GM21367 (cell line): ENCODE results near the gene NPAS3.

Experiments
- ATAC-seq: cut with Tn5 transposase; IDR thresholded peaks from one replicate; pipeline ENCODE4 v1.9.1; 2021; ENCODE audit not compliant: unreplicated experiment

The NPAS3 gene

GRCh38 chr14:33009673-33010072, 71.0 kb downstream of the NPAS3 start:
- no peak for ATAC-seq

GRCh38 chr14:33010495-33010894, 71.8 kb downstream of the NPAS3 start:
- ATAC-seq = no peak

GRCh38 chr14:33014710-33015109, 76.0 kb downstream of the NPAS3 start:
- no peak for ATAC-seq

- no peak for ATAC-seq
These were observed 77.9 kb downstream of the NPAS3 start for GRCh38 chr14:33016613-33017012.

DNA sequence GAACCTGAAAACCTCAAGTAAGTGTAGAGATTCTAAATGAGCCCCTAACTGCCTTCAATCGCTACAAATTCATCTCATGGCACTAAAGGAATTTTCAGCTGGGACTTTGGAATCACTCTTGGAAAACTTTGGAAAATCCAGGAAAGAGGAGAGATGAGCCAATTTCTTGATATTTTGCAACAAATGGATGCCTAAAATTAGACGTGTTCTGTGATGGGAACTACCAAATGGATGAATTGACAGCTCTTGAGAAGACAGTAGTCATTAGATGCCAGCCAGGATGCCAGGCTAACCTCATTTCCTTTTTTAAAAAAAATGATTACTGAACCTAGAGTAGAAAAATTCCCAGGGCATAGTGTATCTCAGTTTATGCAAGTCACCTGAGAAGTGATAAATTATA, 78.3 kb downstream of the NPAS3 start:
- ATAC-seq = no peak

- no peak for ATAC-seq
These were observed 80.7 kb downstream of the NPAS3 start for GRCh38 chr14:33019346-33019745.

DNA sequence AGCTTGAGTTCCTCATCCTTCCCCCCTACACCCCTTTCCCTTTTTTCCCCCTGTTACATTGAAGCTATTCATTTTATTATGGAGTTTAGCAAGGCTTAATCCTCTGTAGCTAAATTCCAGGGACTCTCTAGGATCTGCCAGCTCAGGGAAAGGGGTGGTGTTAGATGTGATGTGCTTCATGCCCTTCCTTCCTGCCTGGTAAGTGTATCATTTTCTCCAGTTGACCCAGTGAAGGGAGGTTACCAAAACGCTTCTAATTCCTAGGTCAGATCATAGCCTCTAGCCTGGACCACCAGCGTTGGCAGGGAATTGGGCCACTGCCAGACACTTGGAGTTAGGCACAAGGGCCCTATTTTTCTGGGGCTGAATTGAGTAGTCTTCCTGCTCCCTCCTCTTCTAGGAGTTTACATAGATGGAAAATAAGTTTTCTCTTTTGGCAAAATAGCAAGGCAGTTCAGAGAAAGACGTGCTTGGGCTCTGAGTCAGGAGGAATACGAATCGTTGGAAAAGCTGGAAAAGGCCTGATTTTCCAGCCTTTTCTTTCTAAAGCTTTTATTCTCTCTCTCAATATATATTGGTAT, 88.3 kb downstream of the NPAS3 start:
- no peak for ATAC-seq

DNA sequence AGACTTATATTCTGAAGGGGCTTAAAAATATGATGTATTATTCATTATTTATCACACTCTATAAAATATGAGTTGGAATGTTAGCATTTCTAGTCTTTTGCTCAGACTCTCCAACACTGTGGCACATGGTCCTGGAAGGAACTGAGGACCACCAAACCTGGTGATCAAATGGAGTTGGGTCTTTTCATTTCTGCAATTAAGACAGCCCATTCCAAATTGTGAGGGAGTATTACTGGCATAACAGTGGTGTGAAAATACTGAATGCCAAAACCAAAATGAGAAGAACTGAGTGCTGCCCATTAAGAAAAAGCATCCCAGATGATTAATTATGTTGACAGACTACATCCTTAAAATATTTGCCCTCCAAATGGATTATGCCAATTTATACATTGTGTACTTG, 90.8 kb downstream of the NPAS3 start:
- no peak for ATAC-seq

DNA sequence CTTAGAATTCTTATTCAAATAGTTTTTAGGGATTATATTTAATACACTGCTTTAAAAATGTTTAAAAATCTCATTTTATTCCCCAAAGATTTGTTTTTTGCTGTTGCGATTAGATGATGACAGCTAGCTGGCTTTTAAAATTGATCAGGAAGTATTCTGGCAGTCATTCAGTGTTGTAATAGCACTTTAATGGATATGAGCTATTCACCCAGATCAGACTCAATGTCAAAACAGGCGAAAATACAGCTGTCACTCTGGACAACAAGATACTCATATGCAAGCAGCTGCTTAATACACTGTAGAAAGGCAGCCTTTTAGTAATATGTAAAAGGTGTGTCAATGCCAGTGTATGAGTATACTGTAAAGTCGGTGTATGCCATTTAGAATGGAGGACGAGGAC, 91.7 kb downstream of the NPAS3 start:
- ATAC-seq = no peak

DNA sequence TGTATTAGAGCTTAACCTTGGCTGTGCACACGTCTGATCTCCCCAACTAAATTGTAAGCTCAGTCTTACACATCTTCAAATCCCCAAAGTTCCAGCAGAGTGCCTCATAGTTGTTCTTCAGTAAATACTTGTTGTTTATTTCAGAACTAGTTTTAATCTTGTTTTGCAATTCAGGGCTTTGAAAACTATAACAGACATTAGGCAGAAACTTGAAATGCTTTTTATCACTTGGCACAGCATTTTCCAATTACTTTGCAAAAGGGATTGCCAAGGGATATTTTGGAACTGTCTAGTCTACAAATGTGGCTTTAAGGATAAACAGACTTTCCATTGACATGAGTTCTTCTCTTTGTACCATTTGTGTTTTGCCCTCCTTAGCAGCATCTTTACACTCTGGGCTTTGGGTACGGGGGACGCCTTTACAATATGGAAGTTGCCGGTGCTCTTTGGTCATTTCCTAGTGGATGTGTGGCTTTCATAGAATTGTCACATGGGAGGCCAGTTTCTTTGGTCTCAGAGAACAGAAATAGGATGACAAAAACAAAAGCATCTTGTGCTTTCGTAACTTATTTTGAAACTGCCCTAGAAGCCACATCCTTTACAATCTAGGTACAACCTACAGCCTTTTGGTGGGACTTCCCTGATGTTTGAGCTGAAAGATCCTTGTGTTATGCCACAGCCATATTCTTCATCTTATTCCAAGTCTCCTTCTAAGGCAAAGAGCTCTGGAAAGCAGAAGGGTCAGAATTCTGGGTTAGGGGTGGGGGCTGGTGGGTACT, 96.9 kb downstream of the NPAS3 start:
- no peak for ATAC-seq

GRCh38 chr14:33039311-33039710, 100.6 kb downstream of the NPAS3 start:
- ATAC-seq = no peak

GRCh38 chr14:33040372-33041140, 101.9 kb downstream of the NPAS3 start:
- ATAC-seq = no peak

DNA sequence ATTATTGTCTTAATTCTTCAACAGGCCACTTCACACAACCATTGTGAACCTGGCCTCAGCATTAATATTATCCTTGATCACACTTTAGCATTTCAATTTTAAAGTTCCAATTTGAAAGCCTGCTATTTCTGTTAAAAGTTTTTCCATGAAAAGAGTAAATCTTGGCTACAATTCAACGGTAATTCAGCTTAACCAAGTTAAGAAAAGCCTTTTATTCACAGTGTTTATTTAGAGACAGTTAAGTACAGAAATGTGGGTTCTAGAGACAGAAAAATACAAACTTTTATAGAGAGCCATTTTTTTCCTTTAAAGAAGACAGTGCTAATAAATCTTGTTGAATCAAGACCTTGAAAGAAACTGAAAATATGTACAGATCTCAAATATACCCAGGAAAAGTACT, 103.9 kb downstream of the NPAS3 start:
- no peak for ATAC-seq

- ATAC-seq = no peak
These were observed 107.1 kb downstream of the NPAS3 start for GRCh38 chr14:33045760-33046159.

GRCh38 chr14:33052943-33053342, 114.3 kb downstream of the NPAS3 start:
- no peak for ATAC-seq

GRCh38 chr14:33056213-33056612, 117.5 kb downstream of the NPAS3 start:
- ATAC-seq = no peak

GRCh38 chr14:33057585-33057984, 118.9 kb downstream of the NPAS3 start:
- ATAC-seq = no peak

DNA sequence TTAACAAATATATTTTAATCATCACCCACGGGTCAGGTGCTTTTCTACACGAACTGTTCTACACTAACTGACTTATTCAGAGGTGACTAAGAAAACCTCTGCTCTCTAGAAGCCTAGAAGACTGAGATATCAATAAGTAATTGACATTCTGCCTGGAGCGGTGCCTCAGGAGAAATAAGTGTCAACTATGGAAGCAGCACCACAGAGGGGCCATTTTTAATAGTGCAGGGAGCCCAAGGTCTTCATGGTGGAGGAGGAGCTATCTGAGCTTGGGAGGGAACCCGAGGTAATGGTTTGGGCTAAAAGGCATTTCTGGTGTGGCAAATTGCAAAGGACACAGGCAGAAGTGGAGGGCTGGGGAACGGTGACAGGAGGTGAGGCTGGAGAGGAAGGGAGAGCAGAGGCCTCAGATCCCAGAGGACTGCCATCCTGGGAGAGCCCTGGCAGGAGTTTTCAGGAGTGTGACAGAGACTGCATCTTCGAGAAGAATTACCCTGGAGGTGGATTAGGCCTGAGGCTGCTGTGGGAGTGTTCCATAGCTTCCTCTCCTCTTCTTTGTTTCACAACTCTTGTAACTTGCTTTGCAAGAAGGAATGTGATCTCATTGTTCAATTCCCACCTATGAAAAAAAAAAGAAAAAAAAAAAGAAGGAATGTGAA, 123.1 kb downstream of the NPAS3 start:
- no peak for ATAC-seq

DNA sequence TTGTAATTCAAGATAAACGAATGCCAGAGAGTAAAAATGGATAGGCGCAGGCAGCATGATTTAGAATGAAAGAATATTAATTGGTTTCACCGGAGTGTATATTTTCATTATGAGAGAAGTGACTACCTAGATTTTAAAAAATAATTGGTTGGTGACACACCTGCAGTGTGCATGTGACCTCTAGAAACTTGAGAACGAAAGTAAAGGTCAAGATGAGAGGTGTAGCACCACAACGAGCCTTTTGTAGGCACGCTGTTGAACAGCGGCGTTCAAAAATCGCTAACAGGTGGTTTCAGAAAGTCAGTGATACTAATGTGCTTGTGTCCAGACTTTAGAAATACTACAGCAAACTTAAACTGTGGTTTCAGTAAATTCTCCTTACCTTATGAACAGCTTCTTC, 123.8 kb downstream of the NPAS3 start:
- no peak for ATAC-seq

- no peak for ATAC-seq
These were observed 124.2 kb downstream of the NPAS3 start for GRCh38 chr14:33062881-33063280.

DNA sequence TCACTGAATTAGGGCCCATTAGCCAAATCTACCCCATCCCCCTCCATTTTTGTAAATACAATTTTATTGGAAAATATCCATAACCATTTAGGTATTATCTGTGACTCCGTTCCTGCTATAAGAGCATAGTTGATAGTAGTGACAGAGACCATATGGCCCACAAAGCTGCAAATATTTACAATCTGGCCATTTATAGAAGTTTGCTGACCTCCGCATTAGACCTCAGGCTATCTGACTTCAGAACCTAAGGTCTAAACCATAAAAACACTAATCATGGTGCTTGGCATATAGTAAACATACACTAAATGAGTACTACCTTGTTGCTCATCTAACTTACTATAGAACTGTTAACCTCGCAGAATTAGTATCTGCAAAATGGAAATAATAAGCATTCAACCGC, 124.8 kb downstream of the NPAS3 start:
- no peak for ATAC-seq

DNA sequence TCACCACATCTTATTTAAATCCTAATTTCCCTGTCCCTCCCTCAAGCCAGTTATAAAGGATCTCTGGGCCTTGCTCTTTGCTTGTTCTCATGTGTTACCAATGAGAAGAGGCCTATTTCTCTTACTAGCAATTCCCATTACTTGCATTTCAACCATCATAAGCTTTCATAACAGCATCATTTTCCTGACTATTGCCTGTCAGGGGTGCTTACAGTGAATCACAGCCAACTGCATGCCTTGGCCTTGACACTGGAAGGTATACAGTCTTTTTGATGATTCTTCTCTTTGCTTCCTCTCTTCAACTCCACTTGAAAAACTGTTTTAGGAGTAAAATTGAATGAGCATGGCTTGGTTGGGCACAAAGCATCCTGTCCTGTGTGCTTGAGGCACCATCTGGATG, 127.0 kb downstream of the NPAS3 start:
- ATAC-seq = no peak
